HG03066 (cell line): Measurements from ENCODE around the gene SSR3.

Experiments
- ATAC-seq: cut with Tn5 transposase; IDR thresholded peaks from one replicate; pipeline ENCODE4 v1.9.1; 2021; ENCODE audit warnings: low read depth; ENCODE audit not compliant: unreplicated experiment

Gene SSR3

DNA sequence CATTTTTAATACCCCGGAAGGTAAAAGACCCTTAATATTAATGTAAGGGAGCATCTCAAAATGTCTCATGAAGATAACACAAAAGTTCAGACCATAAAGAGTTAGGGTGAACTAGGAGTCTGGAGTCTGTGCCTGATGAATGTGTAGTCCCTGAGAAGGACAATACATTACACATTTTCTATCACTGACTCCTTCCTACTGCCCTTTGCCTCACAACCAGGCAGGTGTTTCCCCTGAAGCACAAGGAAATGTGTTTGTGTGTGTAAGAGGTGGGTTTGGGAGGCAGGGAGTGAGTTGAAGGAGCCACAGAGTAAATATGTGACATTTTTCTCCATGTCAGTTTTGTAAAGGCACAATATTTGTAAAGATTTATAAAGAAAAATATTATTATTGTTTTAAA, 59.1 kb downstream of the SSR3 start:
- no peak for ATAC-seq

- no peak for ATAC-seq
Observed at GRCh38 chr3:156493887-156494286, 61.0 kb downstream of the SSR3 start.

DNA sequence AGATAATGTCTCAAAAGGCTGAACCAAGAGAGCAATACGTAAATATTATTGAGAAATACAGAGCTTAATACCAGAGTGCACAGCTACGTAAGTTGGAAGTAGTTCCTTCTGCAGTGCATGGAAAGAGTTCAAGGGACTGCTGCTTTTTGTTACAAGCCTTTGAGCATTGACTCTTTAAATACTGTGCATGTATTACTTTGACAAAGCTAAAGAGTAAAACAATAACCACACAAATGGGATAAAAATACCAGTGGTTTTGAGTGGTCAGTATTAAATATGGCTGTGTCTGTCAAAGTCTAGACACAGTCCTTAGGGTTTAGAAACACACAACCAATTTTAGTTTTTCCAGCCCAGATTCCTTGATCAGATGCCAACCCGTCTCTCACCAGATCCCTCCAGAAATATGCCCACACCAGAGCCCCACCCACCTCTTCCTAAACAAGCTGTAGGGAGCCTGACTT, 62.1 kb downstream of the SSR3 start:
- ATAC-seq: no peak

DNA sequence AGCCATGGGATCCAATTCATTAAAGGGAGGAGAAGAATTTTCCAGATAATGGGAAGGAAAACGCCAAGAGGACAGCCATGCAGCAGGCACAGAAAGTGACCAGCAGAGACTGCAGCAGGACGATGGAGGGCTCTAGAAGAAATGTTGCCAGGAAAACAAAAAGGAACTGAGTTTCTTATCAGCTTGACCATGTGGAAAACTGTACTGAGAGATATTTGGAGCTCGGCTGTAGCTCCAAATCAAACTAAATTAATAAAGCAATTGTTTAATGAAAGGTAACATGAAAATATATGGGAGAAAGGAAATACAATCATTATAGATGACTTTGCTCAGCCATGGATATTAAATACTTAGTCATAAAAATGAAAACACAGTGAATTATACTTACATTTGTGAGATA, 63.7 kb downstream of the SSR3 start:
- ATAC-seq: no peak
